Nephron (organoid): ENCODE results near the gene SMIM43.

ENCODE experiments used
- H3K27ac Mint-ChIP-seq, 3 experiments: 2 replicates each; pipeline ENCODE4 v1.8.0; 2020; ENCODE audit warnings: mixed read lengths in 3 of 3, mild to moderate bottlenecking in 2 of 3, moderate library complexity in 1 of 3
- H3K27me3 Mint-ChIP-seq: 2 replicates; pipeline ENCODE4 v1.8.0; 2021; ENCODE audit warnings: low read depth, mild to moderate bottlenecking, moderate library complexity, mixed read lengths
- H3K36me3 Mint-ChIP-seq: 2 replicates; pipeline ENCODE4 v1.8.0; 2020; ENCODE audit warnings: low read depth, mixed read lengths
- H3K4me1 Mint-ChIP-seq: 2 replicates; pipeline ENCODE4 v1.8.0; 2020; ENCODE audit warnings: mixed read lengths
- H3K4me3 Mint-ChIP-seq, 3 experiments: 2 replicates each; pipeline ENCODE4 v1.8.0; 2020; ENCODE audit warnings: mild to moderate bottlenecking in 3 of 3, mixed read lengths in 3 of 3, moderate library complexity in 2 of 3
- H3K9me3 Mint-ChIP-seq: 2 replicates; pipeline ENCODE4 v1.8.0; 2020; ENCODE audit warnings: mixed read lengths
- TF ChIP-seq, protein P1 (sequence below), 3 experiments: fragments of 200-600 bp; sonication (generic); IDR thresholded peaks; one replicate each; pipeline ENCODE4 v1.5.0; 2021; ENCODE audit warnings: antibody characterized with exemption in 3 of 3; ENCODE audit not compliant: unreplicated experiment in 3 of 3

The SMIM43 gene

DNA sequence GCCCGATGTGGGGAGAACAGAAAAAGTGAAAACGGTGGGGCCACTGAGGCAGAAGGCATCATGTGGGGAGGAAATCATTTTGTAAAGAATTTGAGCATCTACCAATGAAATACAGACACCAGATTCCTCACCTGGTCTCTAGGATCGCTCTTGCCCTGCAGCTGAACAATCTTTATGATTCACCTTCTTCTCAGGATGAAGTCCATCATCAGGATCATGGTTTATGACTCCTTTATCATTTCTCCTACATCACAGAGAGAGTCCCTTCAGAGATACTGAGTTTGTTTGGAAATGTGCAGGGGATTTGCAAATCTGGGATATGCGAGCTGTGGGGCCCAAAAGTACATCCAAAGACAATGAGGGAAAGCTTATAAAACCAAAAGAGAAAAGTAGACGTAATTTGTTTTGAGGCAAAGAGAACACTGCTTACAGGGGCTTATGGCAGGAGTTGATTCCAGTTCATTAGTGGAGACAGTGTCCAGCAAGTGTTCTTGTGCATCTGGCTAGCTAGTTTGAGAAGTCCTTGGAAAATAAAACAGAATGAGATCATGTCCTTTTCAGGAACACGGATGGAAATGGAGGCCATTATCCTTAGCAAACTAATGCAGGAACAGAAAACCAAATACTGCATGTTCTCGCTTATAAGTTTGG is 52.8 kb downstream of the SMIM43 start:
- Mint-ChIP-seq H3K9me3 (peaks cover 2% of the 10 kb centered on the region), H3K27ac (peak overlapping the region; percentile 54 to 84 (median 80)), H3K27me3 (peaks cover 6% of the 10 kb centered on the region), H3K4me3 (peak overlapping the region; percentile 52 to 65 (median 57)), H3K36me3 (no peaks in the 10 kb centered on the region), H3K4me1 (peaks cover 18% of the 10 kb centered on the region)
- TF ChIP-seq, protein P1, sequence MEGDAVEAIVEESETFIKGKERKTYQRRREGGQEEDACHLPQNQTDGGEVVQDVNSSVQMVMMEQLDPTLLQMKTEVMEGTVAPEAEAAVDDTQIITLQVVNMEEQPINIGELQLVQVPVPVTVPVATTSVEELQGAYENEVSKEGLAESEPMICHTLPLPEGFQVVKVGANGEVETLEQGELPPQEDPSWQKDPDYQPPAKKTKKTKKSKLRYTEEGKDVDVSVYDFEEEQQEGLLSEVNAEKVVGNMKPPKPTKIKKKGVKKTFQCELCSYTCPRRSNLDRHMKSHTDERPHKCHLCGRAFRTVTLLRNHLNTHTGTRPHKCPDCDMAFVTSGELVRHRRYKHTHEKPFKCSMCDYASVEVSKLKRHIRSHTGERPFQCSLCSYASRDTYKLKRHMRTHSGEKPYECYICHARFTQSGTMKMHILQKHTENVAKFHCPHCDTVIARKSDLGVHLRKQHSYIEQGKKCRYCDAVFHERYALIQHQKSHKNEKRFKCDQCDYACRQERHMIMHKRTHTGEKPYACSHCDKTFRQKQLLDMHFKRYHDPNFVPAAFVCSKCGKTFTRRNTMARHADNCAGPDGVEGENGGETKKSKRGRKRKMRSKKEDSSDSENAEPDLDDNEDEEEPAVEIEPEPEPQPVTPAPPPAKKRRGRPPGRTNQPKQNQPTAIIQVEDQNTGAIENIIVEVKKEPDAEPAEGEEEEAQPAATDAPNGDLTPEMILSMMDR (IDR thresholded peaks at IDR 0.05; ENCODE audit: unreplicated experiment in 3 of 3), result no peak

DNA sequence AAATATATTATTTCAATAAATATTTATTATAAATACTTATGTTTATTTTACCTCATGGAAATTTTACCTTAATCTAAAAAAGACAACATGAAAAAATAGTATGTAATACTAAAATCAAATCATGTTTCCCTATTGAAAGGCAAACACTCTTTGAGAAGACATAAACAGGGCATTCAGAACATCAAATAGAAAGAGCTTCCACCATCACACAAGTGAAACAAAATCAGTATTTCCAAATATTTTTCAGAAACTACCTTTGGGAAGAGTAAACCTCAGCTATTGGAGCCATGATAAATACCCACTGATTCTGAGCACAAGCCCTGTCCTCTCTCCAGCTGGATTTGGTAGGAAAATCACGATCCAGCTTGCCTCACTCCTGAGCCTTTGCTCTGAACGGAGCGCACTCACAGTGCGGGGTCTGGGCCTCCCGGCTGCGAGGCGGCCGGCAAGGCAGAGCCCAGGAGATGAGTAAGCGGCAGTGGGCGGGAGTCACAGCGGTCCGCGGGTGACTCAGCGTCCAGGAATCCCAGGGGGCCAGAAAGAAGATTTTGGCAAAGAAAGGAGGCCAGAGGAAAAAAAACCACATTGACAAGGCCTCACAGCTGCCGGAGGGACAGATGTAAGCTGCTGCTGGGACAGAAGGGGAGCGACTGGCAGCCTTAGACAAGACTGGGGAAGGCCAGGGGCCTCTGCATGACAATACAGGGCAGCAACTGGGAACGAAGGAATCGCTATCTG is 53.5 kb downstream of the SMIM43 start:
- no peaks in the 10 kb centered on the region for H3K36me3 Mint-ChIP-seq

GRCh38 chr4:121709766-121710405 is 55.1 kb downstream of the SMIM43 start:
- Mint-ChIP-seq H3K4me1 (peaks cover 18% of the 10 kb centered on the region), H3K36me3 (no peaks in the 10 kb centered on the region), H3K9me3 (peaks cover 5% of the 10 kb centered on the region), H3K27me3 (peaks cover 6% of the 10 kb centered on the region), H3K27ac (no peak overlapping the region), H3K4me3 (no peak overlapping the region)
- TF ChIP-seq, protein P1 (IDR thresholded peaks at IDR 0.05; ENCODE audit: unreplicated experiment in 3 of 3), result no peak

More for the DNA sequence above, 53.5 kb downstream of the SMIM43 start:
- TF ChIP-seq, protein P1 (IDR thresholded peaks at IDR 0.05; ENCODE audit: unreplicated experiment in 3 of 3), result no peak
- peaks cover 4% of the 10 kb centered on the region for H3K9me3 Mint-ChIP-seq
- H3K27ac Mint-ChIP-seq, result peak overlapping the region; percentile 54 to 84 (median 80)
- H3K4me1 Mint-ChIP-seq, result peaks cover 18% of the 10 kb centered on the region
- H3K27me3 Mint-ChIP-seq, result peaks cover 6% of the 10 kb centered on the region
- peak overlapping the region; percentile 52 to 65 (median 57) for H3K4me3 Mint-ChIP-seq
